Suprapubic skin (tissue), 3 donors: ENCODE results near the gene SCGN.

ENCODE experiments used
- EP300 ChIP-seq: sonication (generic); formaldehyde crosslinking; IDR thresholded peaks from one replicate; pipeline ENCODE4 v1.6.1; 2017; ENCODE audit warnings: antibody characterized with exemption
- TF ChIP-seq, protein P1 (sequence below), 2 donors: fragments of 200-600 bp in 1 of 2; fragments of 450-650 bp in 1 of 2; sonication (generic) in 1 of 2; IDR thresholded peaks; one replicate each; pipeline ENCODE4 v1.5.1; 2016 to 2019; ENCODE audit warnings: antibody characterized with exemption in 2 of 2, mild to moderate bottlenecking in 1 of 2, moderate library complexity in 1 of 2

- TF ChIP-seq, protein P1, sequence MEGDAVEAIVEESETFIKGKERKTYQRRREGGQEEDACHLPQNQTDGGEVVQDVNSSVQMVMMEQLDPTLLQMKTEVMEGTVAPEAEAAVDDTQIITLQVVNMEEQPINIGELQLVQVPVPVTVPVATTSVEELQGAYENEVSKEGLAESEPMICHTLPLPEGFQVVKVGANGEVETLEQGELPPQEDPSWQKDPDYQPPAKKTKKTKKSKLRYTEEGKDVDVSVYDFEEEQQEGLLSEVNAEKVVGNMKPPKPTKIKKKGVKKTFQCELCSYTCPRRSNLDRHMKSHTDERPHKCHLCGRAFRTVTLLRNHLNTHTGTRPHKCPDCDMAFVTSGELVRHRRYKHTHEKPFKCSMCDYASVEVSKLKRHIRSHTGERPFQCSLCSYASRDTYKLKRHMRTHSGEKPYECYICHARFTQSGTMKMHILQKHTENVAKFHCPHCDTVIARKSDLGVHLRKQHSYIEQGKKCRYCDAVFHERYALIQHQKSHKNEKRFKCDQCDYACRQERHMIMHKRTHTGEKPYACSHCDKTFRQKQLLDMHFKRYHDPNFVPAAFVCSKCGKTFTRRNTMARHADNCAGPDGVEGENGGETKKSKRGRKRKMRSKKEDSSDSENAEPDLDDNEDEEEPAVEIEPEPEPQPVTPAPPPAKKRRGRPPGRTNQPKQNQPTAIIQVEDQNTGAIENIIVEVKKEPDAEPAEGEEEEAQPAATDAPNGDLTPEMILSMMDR (IDR thresholded peaks at IDR 0.05), result no peak
- TF ChIP-seq EP300, result no peak
These were observed 38.0 kb downstream of the SCGN start for GRCh38 chr6:25689966-25690365.
